ENCODE data around the gene ADD2. TPM values are rescaled to one million over a fixed set of nuclear protein-coding genes. Genes with fewer than 3 reads are reported as not detected.
"Not testable (repeated sequence)": the region's sequence is repeated elsewhere in the genome, so short reads cannot be mapped to it uniquely, and the experiment has no call there.

Gene ADD2
- total RNA-seq, 1 donor from 2014 or later = 3.2 TPM

GRCh38 chr2:70757360-70757759 is 10.6 kb downstream of the ADD2 start:
- intact Hi-C loops (cut with DNase I) = no loop called here
- DNase-seq (ENCODE audit: low spot score) (no peak), ATAC-seq (no peak)

- ATAC-seq (no peak), DNase-seq (ENCODE audit: low spot score) (no peak)
- intact Hi-C loops (cut with DNase I) = no loop called here
Observed at GRCh38 chr2:70756128-70756527, 11.9 kb downstream of the ADD2 start.

GRCh38 chr2:70753902-70754301 is 14.1 kb downstream of the ADD2 start:
- intact Hi-C loops (cut with DNase I) = no loop called here
- DNase-seq (ENCODE audit: low spot score) = no peak
- no peak for ATAC-seq

GRCh38 chr2:70753031-70753430 is 15.0 kb downstream of the ADD2 start:
- ATAC-seq = no peak
- no peak for DNase-seq (ENCODE audit: low spot score)
- intact Hi-C loops (cut with DNase I) = no loop called here

- intact Hi-C loops (cut with DNase I) = no loop called here
- no peak for ATAC-seq
- no peak for DNase-seq (ENCODE audit: low spot score)
Observed at GRCh38 chr2:70752396-70752795, 15.6 kb downstream of the ADD2 start.

GRCh38 chr2:70751881-70752280 is 16.1 kb downstream of the ADD2 start:
- ATAC-seq (no peak), DNase-seq (ENCODE audit: low spot score) (no peak)
- intact Hi-C loops (cut with DNase I) = no loop called here

GRCh38 chr2:70750320-70750719 is 17.7 kb downstream of the ADD2 start:
- ATAC-seq = no peak

GRCh38 chr2:70748002-70748784 is 19.8 kb downstream of the ADD2 start:
- ATAC-seq (no peak), DNase-seq (ENCODE audit: low spot score) (no peak)
- intact Hi-C loops (cut with DNase I) = no loop called here

More at GRCh38 chr2:70750320-70750719, 17.7 kb downstream of the ADD2 start:
- intact Hi-C loops (cut with DNase I) = no loop called here
- no peak for DNase-seq (ENCODE audit: low spot score)

GRCh38 chr2:70747284-70747683 is 20.7 kb downstream of the ADD2 start:
- no peak for ATAC-seq
- no peak for DNase-seq (ENCODE audit: low spot score)
- intact Hi-C loops (cut with DNase I) = no loop called here

- no peak for DNase-seq (ENCODE audit: low spot score)
- intact Hi-C loops (cut with DNase I) = no loop called here
- no peak for ATAC-seq
Observed at GRCh38 chr2:70746094-70746974, 21.7 kb downstream of the ADD2 start.

GRCh38 chr2:70745276-70745825 is 22.6 kb downstream of the ADD2 start:
- ATAC-seq (no peak), DNase-seq (ENCODE audit: low spot score) (no peak)
- intact Hi-C loops (cut with DNase I) = no loop called here

- DNase-seq (ENCODE audit: low spot score) = no peak
- intact Hi-C loops (cut with DNase I) = no loop called here
- ATAC-seq = no peak
Observed at GRCh38 chr2:70744397-70744796, 23.6 kb downstream of the ADD2 start.

- no peak for ATAC-seq
- no peak for DNase-seq (ENCODE audit: low spot score)
- intact Hi-C loops (cut with DNase I) = no loop called here
Observed at GRCh38 chr2:70743677-70744076, 24.3 kb downstream of the ADD2 start.

GRCh38 chr2:70743068-70743467 is 24.9 kb downstream of the ADD2 start:
- DNase-seq (ENCODE audit: low spot score) (no peak), ATAC-seq (no peak)
- intact Hi-C loops (cut with DNase I) = no loop called here

- ATAC-seq; DNase-seq (ENCODE audit: low spot score); intact Hi-C loops (cut with DNase I): not testable (repeated sequence)
Observed at GRCh38 chr2:70739492-70739891, 28.5 kb downstream of the ADD2 start.

GRCh38 chr2:70738159-70738558 is 29.8 kb downstream of the ADD2 start:
- DNase-seq (ENCODE audit: low spot score) (no peak), ATAC-seq (no peak)
- intact Hi-C loops (cut with DNase I) = no loop called here

GRCh38 chr2:70735071-70735470 is 32.9 kb downstream of the ADD2 start:
- DNase-seq (ENCODE audit: low spot score) = no peak
- intact Hi-C loops (cut with DNase I) = no loop called here
- no peak for ATAC-seq

- intact Hi-C loops (cut with DNase I) = no loop called here
- DNase-seq (ENCODE audit: low spot score) (no peak), ATAC-seq (no peak)
Observed at GRCh38 chr2:70733646-70734180, 34.3 kb downstream of the ADD2 start.

- no peak for DNase-seq (ENCODE audit: low spot score)
- no peak for ATAC-seq
- intact Hi-C loops (cut with DNase I) = no loop called here
Observed at GRCh38 chr2:70732766-70733645, 35.0 kb downstream of the ADD2 start.
